GM19025 (cell line): Measurements from ENCODE around the gene GFAP.

Source experiments
- ATAC-seq: cut with Tn5 transposase; IDR thresholded peaks from one replicate; pipeline ENCODE4 v1.9.1; 2021; ENCODE audit warnings: mild to moderate bottlenecking, low read depth, moderate library complexity; ENCODE audit not compliant: unreplicated experiment

The GFAP gene

GRCh38 chr17:44915862-44916780, 821 bp upstream of the GFAP start:
- no peak for ATAC-seq

GRCh38 chr17:44914698-44915271, 515 bp downstream of the GFAP start:
- ATAC-seq: no peak

- no peak for ATAC-seq
Measured at GRCh38 chr17:44914148-44914547, 1.2 kb downstream of the GFAP start.

- no peak for ATAC-seq
Measured at GRCh38 chr17:44913676-44914075, 1.6 kb downstream of the GFAP start.

GRCh38 chr17:44912763-44913544, 2.3 kb downstream of the GFAP start:
- ATAC-seq: no peak

GRCh38 chr17:44911133-44912001, 3.9 kb downstream of the GFAP start:
- no peak for ATAC-seq

GRCh38 chr17:44910231-44911106, 4.8 kb downstream of the GFAP start:
- ATAC-seq: no peak

GRCh38 chr17:44909681-44910144, 5.6 kb downstream of the GFAP start:
- no peak for ATAC-seq

- ATAC-seq: no peak
Measured at GRCh38 chr17:44908761-44909326, 6.5 kb downstream of the GFAP start.

- no peak for ATAC-seq
Measured at GRCh38 chr17:44907729-44908470, 7.4 kb downstream of the GFAP start.

GRCh38 chr17:44906763-44907728, 8.3 kb downstream of the GFAP start:
- no peak for ATAC-seq

GRCh38 chr17:44906010-44906646, 9.2 kb downstream of the GFAP start:
- ATAC-seq: no peak

GRCh38 chr17:44905006-44906000, 10.0 kb downstream of the GFAP start:
- ATAC-seq: no peak

GRCh38 chr17:44904001-44904984, 11.0 kb downstream of the GFAP start:
- ATAC-seq: no peak
